Kidney epithelial cell (primary cell): ENCODE measurements around the gene FXYD1. TPM values are rescaled to one million over a fixed set of nuclear protein-coding genes. Genes with fewer than 3 reads are reported as not detected.

Experiments used
- DNase-seq: peaks from one replicate; pipeline ENCODE4 v3.0.0-alpha.2; 2010; ENCODE audit warnings: low read depth
- H3K27me3 ChIP-seq: 2 replicates; pipeline ENCODE4 v1.6.0; 2011; ENCODE audit warnings: low read length; ENCODE audit not compliant: control insufficient read depth, insufficient read depth
- H3K36me3 ChIP-seq: 2 replicates; pipeline ENCODE4 v1.5.1; 2011; ENCODE audit warnings: low read length; ENCODE audit not compliant: control insufficient read depth, insufficient read depth
- H3K4me3 ChIP-seq: 2 replicates; pipeline ENCODE4 v1.5.1; 2011; ENCODE audit warnings: low read depth, mild to moderate bottlenecking, control low read depth, low read length
- total RNA-seq: library from RNA; depleted of rRNA; stranded (reverse); fragments of >200 nt; gene quantifications from 2 replicates; pipeline ENCODE4 v1.2.3, GENCODE V29; 2015
- TF ChIP-seq, protein P1 (sequence below): IDR thresholded peaks from 2 replicates; pipeline ENCODE4 v1.5.1; 2011; ENCODE audit warnings: mild to moderate bottlenecking, moderate library complexity, low read length, control low read depth, inconsistent platforms; ENCODE audit not compliant: insufficient read depth, poor library complexity, severe bottlenecking

Gene FXYD1
- total RNA-seq, 1 donor from 2014 or later: not detected

DNA sequence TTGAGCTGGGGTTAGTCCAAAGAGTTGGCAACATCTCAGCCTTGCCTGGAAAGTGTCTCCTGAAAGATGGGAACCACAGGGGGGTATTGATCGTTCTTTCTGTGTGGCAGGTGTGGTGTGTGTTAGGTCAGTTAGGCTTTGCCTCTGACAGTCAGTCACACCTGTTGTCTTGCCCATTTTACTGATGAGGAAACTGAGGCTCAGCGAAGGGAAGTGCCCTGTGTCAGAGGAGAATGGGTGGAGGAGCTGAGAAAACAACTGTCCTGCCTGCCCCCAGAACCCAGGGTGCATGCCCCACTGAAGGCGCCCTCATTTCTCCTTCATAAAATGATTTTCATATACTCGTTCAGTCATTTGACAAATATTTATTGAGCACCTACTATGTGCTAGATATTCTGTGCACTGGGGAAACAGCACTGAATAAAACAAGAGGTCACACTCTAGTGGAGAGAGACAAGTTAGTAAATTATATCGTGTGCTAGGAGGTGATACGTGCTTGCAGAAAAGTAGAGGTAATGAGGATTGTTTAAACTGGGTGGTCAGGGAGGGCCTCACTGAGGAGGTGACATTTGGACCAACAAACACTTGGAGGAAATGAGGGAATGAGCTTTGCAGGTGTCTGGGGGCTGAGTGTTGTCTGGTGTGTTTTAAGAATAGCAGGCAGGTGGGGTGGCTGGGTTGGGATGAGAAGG, 17.5 kb downstream of the FXYD1 start:
- Histone ChIP-seq H3K4me3 (no peak overlapping the region), H3K36me3 (no peaks in the 10 kb centered on the region), H3K27me3 (peaks cover 3% of the 10 kb centered on the region)
- TF ChIP-seq, protein P1, sequence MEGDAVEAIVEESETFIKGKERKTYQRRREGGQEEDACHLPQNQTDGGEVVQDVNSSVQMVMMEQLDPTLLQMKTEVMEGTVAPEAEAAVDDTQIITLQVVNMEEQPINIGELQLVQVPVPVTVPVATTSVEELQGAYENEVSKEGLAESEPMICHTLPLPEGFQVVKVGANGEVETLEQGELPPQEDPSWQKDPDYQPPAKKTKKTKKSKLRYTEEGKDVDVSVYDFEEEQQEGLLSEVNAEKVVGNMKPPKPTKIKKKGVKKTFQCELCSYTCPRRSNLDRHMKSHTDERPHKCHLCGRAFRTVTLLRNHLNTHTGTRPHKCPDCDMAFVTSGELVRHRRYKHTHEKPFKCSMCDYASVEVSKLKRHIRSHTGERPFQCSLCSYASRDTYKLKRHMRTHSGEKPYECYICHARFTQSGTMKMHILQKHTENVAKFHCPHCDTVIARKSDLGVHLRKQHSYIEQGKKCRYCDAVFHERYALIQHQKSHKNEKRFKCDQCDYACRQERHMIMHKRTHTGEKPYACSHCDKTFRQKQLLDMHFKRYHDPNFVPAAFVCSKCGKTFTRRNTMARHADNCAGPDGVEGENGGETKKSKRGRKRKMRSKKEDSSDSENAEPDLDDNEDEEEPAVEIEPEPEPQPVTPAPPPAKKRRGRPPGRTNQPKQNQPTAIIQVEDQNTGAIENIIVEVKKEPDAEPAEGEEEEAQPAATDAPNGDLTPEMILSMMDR: no peak
- DNase-seq: no peak

DNA sequence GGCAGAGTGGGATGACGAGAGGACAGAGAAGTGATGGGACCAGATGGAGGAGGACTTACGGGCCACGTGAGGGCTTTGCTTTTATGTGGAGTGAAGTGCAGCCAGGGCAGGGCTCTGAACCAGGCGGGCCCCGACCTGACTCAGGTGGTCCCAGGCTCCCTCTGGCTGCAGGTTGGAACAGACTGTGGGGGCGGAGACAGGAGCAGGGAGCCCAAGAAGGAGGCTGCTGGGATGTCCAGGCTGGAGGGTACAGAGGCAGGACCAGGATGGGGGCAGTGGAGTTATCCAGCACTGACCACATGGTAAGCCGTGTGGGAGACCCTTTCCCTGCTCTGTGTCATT, 18.0 kb downstream of the FXYD1 start:
- Histone ChIP-seq H3K4me3 (no peak overlapping the region), H3K36me3 (no peaks in the 10 kb centered on the region), H3K27me3 (peaks cover 3% of the 10 kb centered on the region)
- TF ChIP-seq, protein P1: no peak
- no peak for DNase-seq

DNA sequence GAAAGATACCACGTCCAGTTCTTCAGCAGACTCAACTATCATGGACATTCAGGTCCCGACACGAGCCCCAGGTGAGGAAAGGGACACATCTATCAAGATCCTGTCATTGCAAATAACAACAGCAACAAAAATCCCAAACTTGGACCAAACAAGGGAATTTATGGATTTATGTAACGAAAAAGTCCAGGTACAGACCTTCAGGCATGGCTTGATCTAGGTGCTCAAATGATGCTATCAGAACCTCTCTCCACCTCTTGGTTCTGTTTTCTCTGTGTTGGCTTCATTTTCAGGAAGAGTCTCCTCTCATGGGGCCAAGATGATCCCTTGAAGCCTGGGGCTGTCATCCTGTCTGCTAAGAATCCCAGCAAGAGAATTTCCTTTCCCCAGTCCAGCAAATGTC, 18.8 kb downstream of the FXYD1 start:
- TF ChIP-seq, protein P1: no peak
- Histone ChIP-seq H3K36me3 (no peaks in the 10 kb centered on the region), H3K4me3 (no peak overlapping the region), H3K27me3 (peaks cover 3% of the 10 kb centered on the region)
- DNase-seq: no peak

DNA sequence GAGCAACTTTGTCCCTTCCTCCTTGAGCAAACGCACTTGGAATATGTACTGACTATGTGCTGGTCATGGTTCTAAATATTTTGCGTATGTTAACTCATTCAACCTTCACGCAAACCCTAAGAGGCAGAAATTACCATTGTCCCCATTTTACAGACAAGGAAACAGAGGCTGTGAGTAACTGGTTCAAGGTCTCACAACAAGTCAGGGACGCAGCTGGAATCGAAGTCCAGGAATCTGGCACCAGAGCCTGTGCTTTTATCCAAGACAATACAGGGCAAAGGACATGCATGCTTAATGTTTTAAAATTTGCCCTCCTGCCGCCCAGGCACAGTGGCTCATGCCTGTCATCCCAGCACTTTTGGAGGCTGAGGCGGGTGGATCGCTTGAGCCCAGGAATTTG, 21.0 kb downstream of the FXYD1 start:
- TF ChIP-seq, protein P1: no peak
- Histone ChIP-seq H3K4me3 (no peak overlapping the region), H3K36me3 (no peaks in the 10 kb centered on the region), H3K27me3 (no peaks in the 10 kb centered on the region)
- no peak for DNase-seq

DNA sequence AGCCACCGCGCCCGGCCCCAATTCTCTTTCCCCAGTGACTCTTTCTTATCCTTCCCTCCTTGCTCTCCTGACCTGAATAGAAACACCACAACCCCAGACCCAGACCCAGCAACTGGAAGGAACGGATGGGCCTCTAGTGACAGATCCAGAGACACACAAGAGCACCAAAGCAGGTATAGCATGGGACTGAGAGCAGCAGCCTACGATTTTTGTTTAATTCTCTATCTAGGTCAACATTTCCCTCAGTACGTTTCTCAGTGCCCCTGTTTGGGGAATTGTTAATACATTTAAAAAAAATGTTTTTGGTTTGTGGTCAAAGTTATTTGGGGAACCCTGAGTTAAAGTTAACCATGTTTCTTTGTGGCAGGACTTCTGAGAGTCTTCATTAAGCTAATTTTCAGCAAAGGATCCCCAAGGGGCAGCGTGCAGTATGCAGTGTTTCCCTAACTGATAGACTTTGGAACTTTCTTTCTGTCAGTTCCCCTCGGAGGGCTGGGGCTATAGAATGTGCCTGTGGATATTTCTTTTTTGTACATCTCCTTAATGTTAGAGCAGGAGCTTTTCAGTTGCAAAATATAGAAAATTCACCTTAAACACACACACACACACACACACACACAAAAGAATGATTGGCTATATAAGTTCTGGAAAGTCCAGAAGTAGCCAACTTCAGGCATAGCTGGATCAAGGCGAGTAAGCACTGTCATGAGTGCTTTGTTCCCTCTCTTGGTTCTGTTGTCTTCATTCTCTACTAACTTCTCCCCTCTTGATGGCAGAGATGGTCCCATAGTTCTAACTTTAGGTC, 22.2 kb downstream of the FXYD1 start:
- TF ChIP-seq, protein P1: no peak
- DNase-seq: no peak
- Histone ChIP-seq H3K27me3 (no peaks in the 10 kb centered on the region), H3K4me3 (no peak overlapping the region), H3K36me3 (no peaks in the 10 kb centered on the region)
